T-cell (primary cell): ENCODE measurements around the gene ACACA. TPM values are rescaled to one million over a fixed set of nuclear protein-coding genes. Genes with fewer than 3 reads are reported as not detected.

Source experiments
- ATAC-seq, 4 experiments: fragments of 200-7000 bp in 3 of 4; fragments of 150-1000 bp in 1 of 4; cut with Tn5 transposase; replicated peaks in 1 of 4; 1 replicate in 3 of 4; 2 replicates in 1 of 4; pipeline ENCODE4 v1.10.0; 2021; ENCODE audit warnings: moderate library complexity in 3 of 4, mild to moderate bottlenecking in 2 of 4, moderate number of reproducible peaks in 1 of 4
- CTCF ChIA-PET, 2 donors: fragments of 300-600 bp; sonication (Branson Sonifier 250); formaldehyde crosslinking; loops; one replicate each; lab custom pipeline; 2022; ENCODE audit warnings: antibody characterized with exemption in 2 of 2; lab: Charles Lee
- POLR2A ChIA-PET, 2 donors: fragments of 300-600 bp; sonication (Branson Sonifier 250); formaldehyde crosslinking; loops; one replicate each; lab custom pipeline; 2022; ENCODE audit warnings: antibody characterized with exemption in 2 of 2; lab: Charles Lee
- DNase-seq, 35 experiments: peaks; one replicate each; pipeline versions ENCODE4 v3.0.0 to v3.0.0-alpha.2; 2013 to 2023
- H3K27ac ChIP-seq: one replicate; pipeline ENCODE4 v1.5.1; 2013; ENCODE audit warnings: low read length
- H3K27me3 ChIP-seq, 2 experiments: replicated peaks in 1 of 2; 1 replicate in 1 of 2; 2 replicates in 1 of 2; pipeline versions ENCODE4 v1.6.1 to v1.7.0; 2013; ENCODE audit warnings: low read length in 1 of 2, mixed read lengths in 1 of 2; ENCODE audit not compliant: control insufficient read depth in 2 of 2, insufficient read depth in 2 of 2; ENCODE audit errors: extremely low read depth in 1 of 2
- H3K36me3 ChIP-seq, 2 donors: 1 replicate in 1 of 2; 2 replicates in 1 of 2; pipeline versions ENCODE4 v1.6.1 to v1.7.0; 2013; ENCODE audit warnings: low read length in 1 of 2; ENCODE audit not compliant: control insufficient read depth in 2 of 2, insufficient read depth in 1 of 2; ENCODE audit errors: extremely low read depth in 1 of 2
- H3K4me1 ChIP-seq, 2 experiments: 1 replicate in 1 of 2; 2 replicates in 1 of 2; pipeline versions ENCODE4 v1.6.1 to v1.7.0; 2013; ENCODE audit warnings: low read length in 2 of 2, mixed read lengths in 1 of 2; ENCODE audit not compliant: insufficient read depth in 2 of 2, control insufficient read depth in 1 of 2; ENCODE audit errors: extremely low read depth in 1 of 2
- H3K4me3 ChIP-seq, 2 donors: 1 replicate in 1 of 2; 2 replicates in 1 of 2; pipeline versions ENCODE4 v1.5.1 to v1.7.0; 2013; ENCODE audit warnings: mild to moderate bottlenecking in 2 of 2, low read length in 1 of 2, moderate library complexity in 1 of 2; ENCODE audit not compliant: control insufficient read depth in 1 of 2; ENCODE audit errors: extremely low read depth in 1 of 2
- H3K9me3 ChIP-seq: 2 replicates; pipeline ENCODE4 v1.7.0; 2013
- H3K27ac Mint-ChIP-seq, 2 donors: one replicate each; pipeline ENCODE4 v1.8.0; 2020 to 2021; ENCODE audit warnings: mild to moderate bottlenecking in 2 of 2, mixed read lengths in 2 of 2
- H3K27me3 Mint-ChIP-seq, 2 donors: one replicate each; pipeline ENCODE4 v1.8.0; 2021 to 2022; ENCODE audit warnings: mixed read lengths in 2 of 2
- H3K36me3 Mint-ChIP-seq: one replicate; pipeline ENCODE4 v1.8.0; 2021; ENCODE audit warnings: mixed read lengths
- H3K4me1 Mint-ChIP-seq, 3 donors: one replicate each; pipeline ENCODE4 v1.8.0; 2020 to 2022; ENCODE audit warnings: mixed read lengths in 3 of 3, mild to moderate bottlenecking in 1 of 3
- H3K4me3 Mint-ChIP-seq, 3 donors: one replicate each; pipeline ENCODE4 v1.8.0; 2020 to 2022; ENCODE audit warnings: mild to moderate bottlenecking in 3 of 3, mixed read lengths in 3 of 3, moderate library complexity in 3 of 3
- H3K9me3 Mint-ChIP-seq, 3 donors: one replicate each; pipeline ENCODE4 v1.8.0; 2020 to 2022; ENCODE audit warnings: mixed read lengths in 3 of 3
- WGBS: methylation state at CpG from one replicate; pipeline ENCODE4 v1.1.5; 2013; ENCODE audit warnings: missing lambda C conversion rate; ENCODE audit not compliant: insufficient coverage; 5-methylcytosine and 5-hydroxymethylcytosine counted together
- total RNA-seq, 35 experiments: library from RNA in 6 of 35; stranded (reverse) in 6 of 35; fragments of 120-200 nt in 1 of 35; gene quantifications; one replicate each; pipeline versions ENCODE4 v1.2.1 to v1.2.4 and lab custom pipeline; 2013 to 2026

ACACA gene
- total RNA-seq, 5 donors from 2014 or later (not counting 1 experiment from before 2014, with no cell fraction given): 15.9 to 30.2 (median 18.0) TPM

DNA sequence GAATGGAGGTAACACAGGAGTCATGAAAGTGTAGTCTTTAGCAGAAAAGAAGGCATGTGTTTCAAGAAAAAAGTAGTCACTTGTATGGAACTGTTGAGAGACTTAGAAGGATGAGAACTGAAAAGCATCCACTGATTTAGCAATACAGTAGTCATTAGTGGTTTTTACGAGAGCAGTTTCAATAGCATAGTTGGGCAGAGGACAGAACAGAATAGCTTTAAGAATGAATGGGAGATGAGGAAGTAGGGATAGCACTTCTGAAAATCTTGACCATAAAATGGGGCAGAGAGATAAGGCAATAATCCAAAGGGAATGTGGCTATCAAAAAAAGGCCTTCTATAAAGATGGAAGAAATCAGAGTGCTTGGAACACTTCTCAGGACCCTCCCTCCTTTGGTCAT is 95.7 kb downstream of the ACACA start:
- no peaks in the 10 kb centered on the region for H3K4me1 Mint-ChIP-seq
- POLR2A ChIA-PET: no interaction called here
- H3K4me3 ChIP-seq: no peak overlapping the region
- H3K9me3 Mint-ChIP-seq: no peaks in the 10 kb centered on the region
- H3K36me3 Mint-ChIP-seq: peaks cover 21% of the 10 kb centered on the region
- no peak overlapping the region for H3K4me3 Mint-ChIP-seq
- CTCF ChIA-PET: no interaction called here
- no peaks in the 10 kb centered on the region for H3K9me3 ChIP-seq
- ATAC-seq: no peak
- no peak overlapping the region for H3K27ac Mint-ChIP-seq
- no peak overlapping the region for H3K27ac ChIP-seq
- WGBS: 100% methylated on average over 1 of the region's 1 CpG
- H3K27me3 ChIP-seq: no peaks in the 10 kb centered on the region
- no peaks in the 10 kb centered on the region for H3K4me1 ChIP-seq
- H3K27me3 Mint-ChIP-seq: no peaks in the 10 kb centered on the region
- DNase-seq: no peak
- no peaks in the 10 kb centered on the region for H3K36me3 ChIP-seq

DNA sequence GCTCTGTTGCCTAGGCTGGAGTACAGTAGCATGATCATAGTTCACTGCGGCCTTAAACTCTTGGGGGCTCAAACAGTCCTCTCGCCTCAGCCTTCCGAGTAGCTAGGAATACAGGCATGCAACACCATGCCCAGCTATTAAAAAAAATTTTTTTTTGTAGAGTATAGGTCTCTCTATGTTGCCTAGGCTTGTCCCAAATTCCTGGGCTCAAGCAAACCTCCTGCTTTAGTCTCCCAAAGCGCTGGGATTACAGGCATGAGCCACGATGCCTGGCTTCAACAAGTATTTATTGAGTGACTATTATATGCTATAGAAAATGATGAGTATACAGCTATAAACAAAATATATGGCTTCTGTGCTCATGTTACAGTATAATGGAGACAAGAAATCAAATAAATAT is 97.6 kb downstream of the ACACA start:
- Mint-ChIP-seq H3K4me3 (no peak overlapping the region), H3K36me3 (peaks cover 25% of the 10 kb centered on the region), H3K27ac (no peak overlapping the region), H3K27me3 (no peaks in the 10 kb centered on the region), H3K9me3 (no peaks in the 10 kb centered on the region), H3K4me1 (no peaks in the 10 kb centered on the region)
- no peak for DNase-seq
- ChIA-PET POLR2A (no interaction called here), CTCF (no interaction called here)
- H3K4me3 ChIP-seq: no peak overlapping the region
- no peak for ATAC-seq
- 100% methylated on average over 2 of the region's 5 CpGs for WGBS
- no peaks in the 10 kb centered on the region for H3K4me1 ChIP-seq
- no peaks in the 10 kb centered on the region for H3K27me3 ChIP-seq
- H3K9me3 ChIP-seq: no peaks in the 10 kb centered on the region
- no peaks in the 10 kb centered on the region for H3K36me3 ChIP-seq
- no peak overlapping the region for H3K27ac ChIP-seq

DNA sequence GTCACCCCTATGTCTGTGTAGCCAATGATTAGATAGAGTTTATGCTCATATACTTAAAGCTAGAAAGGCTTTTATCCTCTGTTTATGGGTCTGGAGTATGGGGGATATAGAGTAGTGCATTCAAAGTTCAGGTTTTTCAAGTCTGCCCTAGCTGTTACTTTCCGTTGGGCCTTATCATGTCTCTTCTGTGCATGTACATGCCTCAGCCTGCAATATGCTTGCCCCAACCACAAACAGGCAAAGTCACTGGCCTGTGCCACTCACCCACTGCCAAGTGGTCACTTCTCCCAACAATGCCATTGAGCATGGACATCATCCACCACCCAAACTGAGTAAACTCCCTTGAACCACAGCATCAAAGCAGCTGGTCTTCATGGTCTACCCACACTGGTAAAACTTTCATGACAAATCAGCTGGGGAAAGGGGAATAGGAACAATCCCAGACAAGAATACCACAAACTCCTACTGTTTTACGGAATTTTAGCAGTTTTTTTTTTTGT is 101.2 kb downstream of the ACACA start:
- Histone ChIP-seq H3K9me3 (no peaks in the 10 kb centered on the region), H3K27ac (no peak overlapping the region), H3K36me3 (no peaks in the 10 kb centered on the region), H3K4me1 (no peaks in the 10 kb centered on the region), H3K27me3 (no peaks in the 10 kb centered on the region), H3K4me3 (no peak overlapping the region)
- ChIA-PET POLR2A (no interaction called here), CTCF (interaction anchor here in 1 of 2 donors (0.6 kb wide), 1 partner anchor 8 kb away, joined by 3 read pairs; no protein-coding TSS in a partner anchor)
- H3K36me3 Mint-ChIP-seq: peaks cover 16% of the 10 kb centered on the region
- H3K27ac Mint-ChIP-seq: no peak overlapping the region
- H3K4me1 Mint-ChIP-seq: no peaks in the 10 kb centered on the region
- WGBS: 80% methylated on average over 1 of the region's 2 CpGs
- no peak for DNase-seq
- no peaks in the 10 kb centered on the region for H3K9me3 Mint-ChIP-seq
- no peak overlapping the region for H3K4me3 Mint-ChIP-seq
- no peak for ATAC-seq
- no peaks in the 10 kb centered on the region for H3K27me3 Mint-ChIP-seq

DNA sequence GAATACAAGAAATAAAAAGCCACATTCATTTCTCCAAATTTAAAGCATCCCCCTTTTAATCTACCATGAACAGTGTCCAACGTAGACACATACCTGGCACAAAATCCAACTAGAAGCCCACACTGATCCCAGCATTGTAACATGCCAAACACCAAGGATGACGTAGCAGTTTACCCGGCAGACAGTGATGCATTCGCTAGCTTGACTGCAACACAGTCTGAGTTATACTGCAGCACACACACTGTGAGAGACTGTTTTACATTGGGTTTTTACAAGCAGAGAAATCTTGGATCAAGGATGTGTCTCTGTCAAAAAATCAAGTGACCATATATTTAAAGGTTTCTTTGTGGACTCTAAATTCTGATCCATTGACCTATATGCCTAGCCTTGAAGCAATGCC is 105.3 kb downstream of the ACACA start:
- ChIA-PET CTCF (interaction anchor here in 1 of 2 donors (0.6 kb wide), 1 partner anchor 165 kb away, joined by 4 read pairs; no protein-coding TSS in a partner anchor), POLR2A (no interaction called here)
- Mint-ChIP-seq H3K4me3 (no peak overlapping the region), H3K4me1 (no peaks in the 10 kb centered on the region), H3K36me3 (peaks cover 10% of the 10 kb centered on the region), H3K27me3 (no peaks in the 10 kb centered on the region), H3K9me3 (no peaks in the 10 kb centered on the region), H3K27ac (no peak overlapping the region)
- H3K27ac ChIP-seq: no peak overlapping the region
- DNase-seq: no peak
- WGBS: 100% methylated on average over 1 of the region's 4 CpGs
- peaks cover 0 to 2% of the 10 kb centered on the region in 2 donors for H3K36me3 ChIP-seq
- no peaks in the 10 kb centered on the region for H3K9me3 ChIP-seq
- ATAC-seq: no peak
- H3K4me1 ChIP-seq: no peaks in the 10 kb centered on the region
- no peak overlapping the region for H3K4me3 ChIP-seq
- H3K27me3 ChIP-seq: no peaks in the 10 kb centered on the region

DNA sequence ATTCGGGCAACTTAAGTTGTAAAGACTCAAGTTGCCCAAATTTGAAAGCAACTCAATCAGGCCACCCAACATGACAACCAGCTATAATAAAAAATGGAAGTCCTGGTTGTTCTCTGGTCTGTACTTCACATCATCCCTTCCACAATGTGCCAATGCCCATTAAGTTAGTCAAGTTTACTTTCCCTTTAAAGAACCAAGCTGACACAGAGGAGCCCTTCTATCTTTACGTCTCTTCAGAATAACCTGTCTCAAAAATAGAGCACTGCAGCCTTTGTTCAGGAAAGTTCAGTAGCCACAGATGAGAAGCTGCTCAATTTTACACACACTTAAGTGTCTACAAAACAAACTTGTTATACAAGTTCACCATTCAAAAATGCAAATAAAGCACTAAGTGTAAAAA is 106.0 kb downstream of the ACACA start:
- ChIA-PET POLR2A (no interaction called here), CTCF (no interaction called here)
- WGBS: 67% methylated on average over 1 of the region's 2 CpGs

DNA sequence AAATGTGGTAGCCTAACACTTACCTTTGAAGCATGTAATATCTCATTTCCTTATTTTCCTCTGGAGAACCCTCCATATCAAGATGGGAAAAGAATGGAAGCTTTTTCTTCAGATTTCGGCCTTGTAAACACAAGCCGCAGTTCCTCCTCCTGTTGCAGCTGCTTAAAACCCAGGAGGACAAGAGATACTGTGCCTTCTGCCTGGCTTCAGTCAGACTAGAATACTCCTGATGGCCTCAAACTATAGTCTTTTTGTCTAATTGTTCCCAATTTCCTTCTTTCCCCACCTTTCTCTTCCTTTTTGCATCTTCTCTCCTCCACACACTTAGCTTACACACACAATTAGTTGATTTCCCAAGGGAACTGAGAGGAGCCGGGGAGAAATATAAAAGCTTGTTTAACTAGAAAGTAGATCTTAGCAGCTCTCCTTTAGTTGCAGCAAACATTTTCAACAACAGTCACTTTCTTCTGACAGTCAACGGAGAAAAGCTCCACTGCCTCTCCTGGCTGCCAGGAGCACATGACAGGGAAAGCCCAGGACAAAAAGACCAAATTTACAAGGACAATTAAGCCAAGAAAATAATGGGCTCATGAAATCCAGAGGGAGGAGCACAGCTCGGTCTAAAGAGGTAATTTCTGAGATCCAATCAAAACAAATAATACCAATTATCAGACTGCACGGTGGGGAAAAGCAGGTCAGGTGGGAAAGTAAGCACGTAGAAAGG is 107.2 kb downstream of the ACACA start:
- H3K36me3 Mint-ChIP-seq: peaks cover 4% of the 10 kb centered on the region
- no peaks in the 10 kb centered on the region for H3K4me1 ChIP-seq
- H3K9me3 Mint-ChIP-seq: no peaks in the 10 kb centered on the region
- 100% methylated on average over 3 of the region's 7 CpGs for WGBS
- no peak overlapping the region for H3K27ac ChIP-seq
- H3K27me3 ChIP-seq: no peaks in the 10 kb centered on the region
- H3K27ac Mint-ChIP-seq: no peak overlapping the region
- H3K36me3 ChIP-seq: peaks cover 0 to 2% of the 10 kb centered on the region in 2 donors
- DNase-seq (no peak), ATAC-seq (no peak)
- no peak overlapping the region for H3K4me3 ChIP-seq
- POLR2A ChIA-PET: interaction anchor here in 1 of 2 donors (0.7 kb wide), 1 partner anchor 92 kb away, joined by 3 read pairs; no protein-coding TSS in a partner anchor
- H3K4me3 Mint-ChIP-seq: no peak overlapping the region
- no peaks in the 10 kb centered on the region for H3K9me3 ChIP-seq
- CTCF ChIA-PET: no interaction called here
- no peaks in the 10 kb centered on the region for H3K4me1 Mint-ChIP-seq
- no peaks in the 10 kb centered on the region for H3K27me3 Mint-ChIP-seq

More for the DNA sequence above, 106.0 kb downstream of the ACACA start:
- Mint-ChIP-seq H3K27ac (no peak overlapping the region), H3K9me3 (no peaks in the 10 kb centered on the region), H3K36me3 (peaks cover 10% of the 10 kb centered on the region), H3K27me3 (no peaks in the 10 kb centered on the region), H3K4me3 (no peak overlapping the region), H3K4me1 (no peaks in the 10 kb centered on the region)
- Histone ChIP-seq H3K4me1 (no peaks in the 10 kb centered on the region), H3K4me3 (no peak overlapping the region), H3K27ac (no peak overlapping the region), H3K9me3 (no peaks in the 10 kb centered on the region), H3K36me3 (peaks cover 0 to 2% of the 10 kb centered on the region in 2 donors), H3K27me3 (no peaks in the 10 kb centered on the region)
- ATAC-seq: no peak
- DNase-seq: no peak
